ENCODE measurements around the gene RPL39. TPM values are rescaled to one million over a fixed set of nuclear protein-coding genes. Genes with fewer than 3 reads are reported as not detected.

Gene RPL39
- total RNA-seq (2022; extraction: Qiagen RNA extraction; ENCODE audit: low read depth): 3,241 to 5,158 TPM (median 3,698 TPM) in 5 replicates

GRCh38 chrX:119791437-119792231, at the start of gene RPL39:
Gene RPL39, minus strand, starts transcription at chrX:119791630. Its CDS starts 54 bp downstream, at chrX:119791576.

GRCh38 chrX:119757979-119758730, 33.3 kb downstream of the RPL39 start, which contains the start of gene SOWAHD:
Gene SOWAHD, plus strand, starts transcription at chrX:119758588. Its CDS starts 80 bp downstream, at chrX:119758668.

Other genes starting within 250 kb of the RPL39 start
- gene STEEP1, start 226.2 kb downstream of the RPL39 start, total RNA-seq (2022; extraction: Qiagen RNA extraction; ENCODE audit: low read depth): 31.1 to 40.9 TPM (median 33.2 TPM) in 5 replicates
- gene UBE2A, start 217.1 kb downstream of the RPL39 start, total RNA-seq (2022; extraction: Qiagen RNA extraction; ENCODE audit: low read depth): 133 to 145 TPM (median 139 TPM) in 5 replicates
- 18.1 to 21.4 TPM (median 19.6 TPM) in 5 replicates for gene NKRF, start 185.2 kb downstream of the RPL39 start, total RNA-seq (2022; extraction: Qiagen RNA extraction; ENCODE audit: low read depth)
- gene SEPTIN6, start 98.5 kb downstream of the RPL39 start, total RNA-seq (2022; extraction: Qiagen RNA extraction; ENCODE audit: low read depth): 9.6 to 12.2 TPM (median 10.4 TPM) in 5 replicates
- 0.09 to 0.14 TPM (median 0.10 TPM) in 4 of 5 replicates, not detected in the other for gene SOWAHD, start 33.0 kb downstream of the RPL39 start, total RNA-seq (2022; extraction: Qiagen RNA extraction; ENCODE audit: low read depth)
- 19.3 to 22.4 TPM (median 20.9 TPM) in 5 replicates for gene UPF3B, start 61.3 kb upstream of the RPL39 start, total RNA-seq (2022; extraction: Qiagen RNA extraction; ENCODE audit: low read depth)
- gene RNF113A, start 80.1 kb upstream of the RPL39 start, total RNA-seq (2022; extraction: Qiagen RNA extraction; ENCODE audit: low read depth): 27.9 to 31.5 TPM (median 30.4 TPM) in 5 replicates
- 226 to 314 TPM (median 239 TPM) in 5 replicates for gene NDUFA1, start 80.2 kb upstream of the RPL39 start, total RNA-seq (2022; extraction: Qiagen RNA extraction; ENCODE audit: low read depth)
- not detected in 5 replicates for gene AKAP14, start 104.3 kb upstream of the RPL39 start, total RNA-seq (2022; extraction: Qiagen RNA extraction; ENCODE audit: low read depth)
- 5.8 to 9.5 TPM (median 8.0 TPM) in 5 replicates for gene NKAP, start 152.1 kb upstream of the RPL39 start, total RNA-seq (2022; extraction: Qiagen RNA extraction; ENCODE audit: low read depth)